Ramos (cell line): ENCODE results near the gene EXD1.
"Not testable (repeated sequence)": the region's sequence is repeated elsewhere in the genome, so short reads cannot be mapped to it uniquely, and the experiment has no call there.

Experiments used
- in situ Hi-C: fragments of 300-500 bp; cut with MboI; formaldehyde crosslinking; loops from one replicate; pipeline ENCODE4 v1.14.3; 2022; ENCODE audit warnings: low sequenced_read_pairs; ENCODE audit not compliant: unreplicated experiment

EXD1 gene, protein sequence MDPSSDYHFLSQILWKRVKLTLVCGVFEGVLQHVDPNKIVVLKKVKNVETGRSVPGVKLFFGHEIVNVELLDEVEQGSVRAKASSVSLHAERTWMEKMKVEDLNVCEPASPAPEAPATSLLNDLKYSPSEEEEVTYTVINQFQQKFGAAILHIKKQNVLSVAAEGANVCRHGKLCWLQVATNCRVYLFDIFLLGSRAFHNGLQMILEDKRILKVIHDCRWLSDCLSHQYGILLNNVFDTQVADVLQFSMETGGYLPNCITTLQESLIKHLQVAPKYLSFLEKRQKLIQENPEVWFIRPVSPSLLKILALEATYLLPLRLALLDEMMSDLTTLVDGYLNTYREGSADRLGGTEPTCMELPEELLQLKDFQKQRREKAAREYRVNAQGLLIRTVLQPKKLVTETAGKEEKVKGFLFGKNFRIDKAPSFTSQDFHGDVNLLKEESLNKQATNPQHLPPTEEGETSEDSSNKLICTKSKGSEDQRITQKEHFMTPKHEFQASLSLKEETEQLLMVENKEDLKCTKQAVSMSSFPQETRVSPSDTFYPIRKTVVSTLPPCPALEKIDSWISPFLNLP

DNA sequence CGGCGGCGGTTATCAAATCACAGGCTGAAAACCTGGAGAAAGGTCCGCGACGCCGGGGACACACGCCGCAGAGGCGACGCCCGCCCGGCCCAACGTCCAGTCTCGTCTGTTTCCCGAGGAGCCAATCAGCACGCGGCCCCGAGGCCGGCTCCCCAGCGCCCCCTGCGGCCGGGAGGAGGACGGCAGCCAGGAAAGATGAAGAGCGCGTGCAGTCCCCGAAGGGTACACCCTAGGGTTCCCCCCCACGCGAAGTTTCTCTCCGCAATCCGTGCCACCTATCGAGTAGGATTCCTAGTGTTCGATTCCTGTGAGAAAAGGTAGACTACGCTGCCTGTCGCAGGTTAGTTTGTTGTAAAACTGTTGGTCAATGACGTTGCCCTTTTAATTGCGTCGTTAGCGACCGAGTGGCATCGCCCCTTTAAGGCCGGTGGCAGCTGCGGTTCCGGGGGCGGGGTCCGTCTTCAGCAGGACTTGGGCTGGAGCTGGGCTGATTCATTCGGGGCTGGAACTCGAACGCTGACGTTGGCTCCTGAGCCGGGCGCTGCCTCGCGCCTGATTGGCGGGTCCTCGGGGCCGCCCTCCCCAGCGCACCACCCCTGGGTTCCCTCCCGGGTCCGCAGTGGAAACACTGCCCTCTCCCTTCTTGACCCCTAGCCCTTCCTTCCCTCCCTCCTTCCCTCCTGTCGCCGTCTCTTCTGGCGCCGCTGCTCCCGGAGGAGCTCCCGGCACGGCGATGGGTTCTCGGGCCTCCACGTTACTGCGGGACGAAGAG lies at the start of gene EXD1, which contains the start of gene CHP1:
TSS of gene EXD1 (minus strand) at position 108 of the 772 bp plus-strand sequence. CDS start 4,182 bp downstream, outside the sequence.
TSS of gene CHP1 (plus strand) at position 619 of the 772 bp plus-strand sequence. CDS start at position 734, 115 bp downstream.
- in situ Hi-C loops, result no loop called here

DNA sequence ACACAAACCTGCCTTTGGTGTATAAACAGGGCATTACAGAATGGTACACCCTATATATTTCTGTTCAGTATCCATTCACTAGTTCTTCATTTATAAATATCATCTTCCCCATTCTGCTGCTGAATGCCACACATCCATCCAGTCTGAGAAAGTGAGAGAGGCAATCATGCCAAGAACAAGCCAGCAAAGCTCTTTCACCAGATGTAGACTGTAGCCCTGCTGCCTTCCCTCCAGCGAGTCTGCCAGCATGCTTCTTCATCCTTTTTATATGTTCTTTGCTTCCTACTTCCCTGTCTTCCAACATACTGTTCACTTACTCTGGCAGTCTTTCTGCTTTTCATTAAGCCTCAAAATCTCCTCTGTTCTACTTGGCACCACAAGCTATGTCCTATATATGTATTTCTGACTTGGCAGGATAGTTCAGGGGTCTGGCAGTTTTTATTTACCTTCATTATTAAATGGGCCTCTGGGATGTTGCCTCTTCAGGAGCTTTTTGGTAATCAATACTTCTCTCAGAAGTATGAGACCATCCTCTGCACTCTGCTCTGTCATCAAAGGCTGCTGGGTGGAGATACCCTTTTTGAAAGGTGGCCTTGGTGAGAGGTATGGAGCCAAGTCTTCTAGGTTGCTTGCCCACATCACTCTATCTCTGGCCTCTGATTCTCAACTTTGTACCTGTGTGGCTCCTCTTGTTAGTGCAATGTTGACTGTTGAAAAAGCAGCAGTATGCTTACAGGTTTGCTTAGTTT lies 49.2 kb upstream of the EXD1 start:
- in situ Hi-C loops, result no loop called here

DNA sequence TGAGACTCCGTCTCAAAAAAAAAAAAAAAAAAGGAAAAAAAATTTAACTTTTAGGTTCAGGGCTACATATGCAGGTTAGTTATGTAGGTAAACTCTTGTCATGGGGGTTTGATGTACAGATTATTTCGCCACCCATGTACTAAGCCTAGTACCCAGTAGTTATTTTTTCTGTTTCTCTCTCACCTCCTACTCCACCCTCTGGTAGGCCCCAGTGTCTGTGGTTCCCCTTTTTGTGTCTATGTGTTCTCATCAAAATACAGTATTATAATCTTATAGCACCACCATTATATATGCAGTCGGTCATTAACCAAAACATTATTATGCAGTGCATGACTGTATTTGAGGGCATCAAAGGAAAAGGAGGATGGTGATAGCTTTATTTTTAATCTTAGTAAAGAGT lies 47.8 kb upstream of the EXD1 start:
- in situ Hi-C loops, result no loop called here

DNA sequence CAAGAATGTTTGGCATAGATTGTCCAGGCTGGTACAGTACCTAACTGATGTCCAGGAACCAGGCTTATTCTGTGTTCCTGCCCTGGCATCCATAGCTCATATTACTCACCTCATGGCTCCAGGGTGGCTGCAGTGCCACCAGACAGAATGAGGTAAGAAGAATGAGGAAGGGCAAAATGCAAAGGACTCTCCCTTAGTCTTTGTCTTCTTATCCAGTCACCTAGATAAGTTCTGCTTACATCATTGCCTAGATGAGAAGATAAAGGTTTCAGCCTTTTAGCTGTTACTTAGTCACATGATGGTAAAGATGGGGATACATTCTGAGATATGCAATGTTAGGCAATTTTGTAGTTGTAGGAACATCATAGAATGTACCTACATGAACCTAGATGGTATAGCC lies 46.3 kb upstream of the EXD1 start:
- in situ Hi-C loops, result no loop called here

DNA sequence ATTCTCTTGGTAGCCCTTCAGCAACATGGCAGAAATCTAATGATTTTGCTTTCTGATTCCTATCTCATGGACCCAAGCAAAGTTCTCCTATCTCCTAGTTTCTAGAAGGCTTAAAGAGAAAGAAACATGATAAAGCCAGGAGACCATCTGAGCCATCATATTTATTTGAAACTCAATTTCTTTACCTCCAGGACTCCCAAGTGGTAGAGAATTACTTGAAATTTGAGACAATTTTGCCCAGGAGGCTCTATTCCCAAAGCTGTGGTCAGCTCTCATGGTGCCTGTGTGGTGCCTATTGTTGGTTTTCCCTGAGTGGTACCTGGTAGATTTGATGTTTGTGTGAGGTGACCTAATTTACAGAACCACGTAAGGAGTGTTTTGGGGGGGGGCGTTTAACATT lies 39.3 kb upstream of the EXD1 start:
- in situ Hi-C loops, result no loop called here

DNA sequence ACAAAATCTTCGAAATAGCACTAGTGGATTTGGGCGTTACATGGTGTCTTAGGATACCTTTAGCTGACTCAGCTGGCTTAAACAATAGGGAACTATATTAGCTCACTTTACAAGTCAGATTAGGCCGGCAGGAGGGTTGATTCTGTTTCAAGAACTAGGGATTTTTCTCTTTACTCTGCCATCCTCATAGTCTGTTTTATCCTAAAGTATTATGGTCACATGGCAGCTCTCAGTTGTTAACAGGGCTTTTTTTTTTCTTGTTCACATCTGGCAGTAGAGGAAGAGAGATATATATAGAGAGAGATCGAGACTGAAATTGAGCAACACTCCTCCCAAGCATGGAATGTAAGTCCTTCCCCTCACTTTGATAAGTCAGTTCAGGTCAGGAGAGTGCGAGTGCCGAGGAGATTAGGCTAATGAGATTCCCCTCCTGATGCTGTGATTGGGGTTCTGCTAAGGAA lies 33.4 kb upstream of the EXD1 start:
- in situ Hi-C loops, result no loop called here

DNA sequence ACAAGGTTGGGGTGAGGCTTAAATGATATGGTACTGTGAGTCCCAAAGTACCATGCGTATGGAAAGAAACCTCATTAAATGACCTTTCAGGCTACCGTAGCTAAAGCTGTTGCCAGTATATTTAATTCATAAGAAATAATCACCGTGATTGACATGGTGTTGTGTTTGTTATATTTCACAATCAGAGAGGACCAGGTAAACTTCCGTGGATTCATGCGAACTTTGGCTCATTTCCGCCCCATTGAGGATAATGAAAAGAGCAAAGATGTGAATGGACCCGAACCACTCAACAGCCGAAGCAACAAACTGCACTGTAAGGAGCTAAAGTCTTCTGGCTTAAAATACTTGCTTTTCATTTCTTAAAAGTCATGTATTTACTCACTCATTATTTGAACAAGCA lies 32.0 kb upstream of the EXD1 start:
- in situ Hi-C loops, result no loop called here

DNA sequence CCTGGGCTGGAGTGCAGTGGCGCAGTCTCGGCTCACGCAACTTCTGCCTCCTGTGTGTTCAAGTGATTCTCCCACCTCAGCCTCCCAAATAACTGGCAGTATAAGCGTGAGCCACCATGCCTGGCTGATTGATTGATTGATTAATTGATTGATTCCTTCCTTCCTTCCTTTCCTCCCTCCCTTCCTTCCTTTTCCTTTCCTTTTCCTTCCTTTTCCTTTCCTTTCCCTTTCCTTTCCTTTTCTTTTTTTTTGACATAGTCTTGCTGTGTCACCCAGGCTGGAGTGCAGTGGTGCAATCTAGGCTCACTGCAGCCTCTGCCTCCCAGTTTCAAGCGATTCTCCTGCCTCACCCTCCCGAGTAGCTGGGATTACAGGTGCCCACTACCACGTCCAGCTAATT lies 30.4 kb upstream of the EXD1 start:
- in situ Hi-C loops, result not testable (repeated sequence)

DNA sequence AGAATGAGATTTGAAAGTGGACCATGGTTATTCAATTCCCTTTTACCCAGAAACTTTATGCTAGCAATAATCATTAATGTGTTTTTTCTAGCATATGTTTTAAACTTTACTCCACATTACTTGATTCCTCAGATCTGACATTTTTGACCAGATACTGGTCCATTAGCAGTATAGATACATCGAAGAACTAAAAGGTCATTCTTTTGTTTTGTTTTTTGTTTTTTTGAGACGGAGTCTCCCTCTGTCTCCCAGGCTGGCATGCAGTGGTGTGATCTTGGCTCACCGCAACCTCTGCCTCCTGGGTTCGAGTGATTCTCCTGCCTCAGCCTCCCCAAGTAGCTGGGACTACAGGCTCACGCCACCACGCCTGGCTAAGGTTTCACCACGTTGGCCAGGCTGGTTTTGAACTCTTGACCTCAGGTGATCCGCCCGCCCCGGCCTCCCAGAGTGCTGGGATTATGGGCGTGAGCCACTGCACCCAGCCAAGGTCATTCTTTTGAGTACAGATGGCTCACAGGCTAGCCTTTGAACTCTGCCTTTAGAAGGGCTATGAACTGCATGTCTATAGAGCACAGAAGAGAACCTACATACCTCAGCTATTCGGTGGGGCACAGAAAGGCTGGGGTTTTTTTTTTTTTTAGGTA lies 29.1 kb upstream of the EXD1 start:
- in situ Hi-C loops, result no loop called here

DNA sequence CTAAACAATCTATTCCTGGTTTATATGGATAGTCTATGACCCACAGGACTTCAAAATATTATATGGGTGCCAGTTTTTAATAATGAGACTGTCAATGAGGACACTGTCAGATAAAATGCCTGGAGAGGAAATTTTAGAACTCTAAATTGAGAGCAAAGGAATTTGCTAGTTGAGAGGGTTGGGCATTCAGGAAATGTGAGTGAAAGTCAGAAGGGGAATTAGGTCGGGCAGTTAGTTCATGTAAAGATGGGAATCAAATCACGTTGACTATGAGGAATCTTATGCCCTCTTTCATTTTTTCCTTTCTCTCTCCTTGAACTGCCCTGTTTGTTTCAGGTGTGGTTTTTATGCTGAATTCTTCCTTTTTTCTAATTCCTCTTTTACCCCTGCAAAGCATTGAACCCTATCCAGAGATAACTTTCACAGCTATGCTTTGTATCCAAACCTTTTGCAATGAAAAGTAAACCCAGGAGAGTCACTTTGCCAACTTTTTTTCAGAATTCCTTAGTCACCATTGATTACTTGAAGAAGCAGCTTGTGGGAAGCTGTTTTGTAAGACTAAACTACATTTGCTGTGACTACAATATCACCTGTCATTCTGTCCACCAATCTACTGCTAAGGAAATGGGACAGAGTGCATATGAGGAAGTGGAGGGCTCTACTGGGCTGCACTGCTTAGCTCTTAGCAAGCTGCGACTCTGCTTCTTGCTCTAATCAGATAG lies 28.4 kb upstream of the EXD1 start:
- in situ Hi-C loops, result no loop called here

DNA sequence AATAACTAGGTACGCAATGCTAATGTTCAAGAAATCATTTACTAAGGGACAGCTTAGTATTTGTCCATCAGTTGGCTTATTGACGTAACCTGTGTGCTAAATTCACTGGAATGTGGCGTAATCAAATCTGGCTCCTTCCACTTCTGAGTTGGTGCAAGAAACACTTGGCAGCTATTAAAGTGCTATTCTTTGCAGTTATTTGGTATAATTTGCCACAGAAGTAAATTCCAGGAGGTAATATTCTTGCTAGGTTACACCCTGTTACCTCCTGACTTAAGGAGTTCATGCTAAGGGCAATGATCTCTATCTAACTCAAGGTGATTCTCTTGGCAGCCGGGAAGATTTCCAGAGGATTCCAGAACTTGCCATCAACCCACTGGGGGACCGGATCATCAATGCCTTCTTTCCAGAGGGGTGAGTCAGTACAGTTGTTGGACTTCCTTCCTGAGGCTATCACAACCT lies 26.1 kb upstream of the EXD1 start:
- in situ Hi-C loops, result no loop called here

DNA sequence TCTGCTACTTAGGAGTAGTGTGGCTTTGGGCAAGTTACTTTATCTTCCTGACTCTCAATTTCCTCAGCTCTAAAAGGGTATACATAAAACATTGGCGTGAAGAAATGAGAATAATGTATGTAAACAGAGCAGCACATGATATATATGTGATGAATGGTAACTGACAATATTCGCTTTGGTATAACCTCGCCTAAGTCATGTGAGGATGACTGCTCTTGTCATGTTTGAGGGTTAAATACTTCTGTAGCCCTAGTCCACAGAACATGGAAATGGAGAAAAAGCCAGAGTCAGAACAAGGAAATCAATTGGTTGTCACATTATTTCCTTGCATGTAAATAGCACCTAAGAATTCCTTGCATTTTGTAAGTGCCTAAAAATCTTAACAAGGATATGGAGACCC lies 25.5 kb upstream of the EXD1 start:
- in situ Hi-C loops, result no loop called here

DNA sequence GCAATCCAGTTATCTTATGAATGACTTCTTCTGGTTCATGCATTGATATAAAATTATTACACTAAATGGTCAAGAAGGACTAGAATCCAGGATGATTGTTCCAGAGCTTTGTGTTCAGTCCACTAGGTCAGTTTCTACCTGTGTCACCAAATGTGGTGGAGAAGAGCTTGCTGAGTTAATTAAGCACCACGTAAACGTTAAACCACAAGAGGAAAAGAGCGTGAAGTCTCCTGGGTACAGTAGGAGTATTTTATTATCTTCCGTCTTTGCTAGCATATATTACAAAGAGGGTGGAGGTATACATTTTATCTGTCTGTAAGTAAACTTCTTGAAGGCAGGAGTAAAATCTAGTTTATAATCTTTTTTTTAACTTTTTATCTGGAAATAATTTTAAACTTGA lies 24.0 kb upstream of the EXD1 start:
- in situ Hi-C loops, result no loop called here

DNA sequence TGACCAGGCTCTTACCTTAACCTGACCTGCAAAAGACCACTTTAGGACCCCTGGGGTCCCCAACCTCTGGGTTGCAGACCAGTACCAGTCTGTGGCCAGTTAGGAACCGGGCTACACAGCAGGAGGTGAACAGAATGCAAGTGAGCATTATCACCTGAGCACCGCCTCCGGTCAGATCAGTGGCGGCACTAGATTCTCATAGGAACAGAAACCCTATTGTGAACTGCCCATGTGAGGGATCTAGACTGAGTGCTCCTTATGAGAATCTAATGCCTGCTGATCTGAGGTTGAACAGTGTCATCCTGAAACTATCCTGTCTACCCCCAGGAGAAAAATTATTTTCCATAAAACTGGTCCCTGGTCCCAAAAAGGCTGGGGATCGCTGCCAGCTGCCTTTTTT lies 20.9 kb upstream of the EXD1 start:
- in situ Hi-C loops, result no loop called here

DNA sequence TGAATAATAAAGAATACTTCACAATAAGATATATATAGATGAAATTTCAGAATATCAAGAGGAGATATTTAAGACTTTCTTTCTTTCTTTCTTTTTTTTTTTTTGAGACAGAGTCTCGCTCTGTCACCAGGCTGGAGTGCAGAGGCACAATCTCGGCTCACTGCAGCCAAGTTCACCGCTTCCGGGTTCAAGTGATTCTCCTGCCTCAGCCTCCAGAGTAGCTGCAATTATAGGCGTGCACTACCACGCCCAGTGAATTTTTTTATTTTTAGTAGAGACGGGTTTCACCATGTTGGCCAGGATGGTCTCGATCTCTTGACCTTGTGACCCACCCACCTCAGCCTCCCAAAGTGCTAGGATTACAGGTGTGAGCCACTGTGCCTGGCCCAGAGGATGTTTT lies 20.2 kb upstream of the EXD1 start:
- in situ Hi-C loops, result not testable (repeated sequence)

DNA sequence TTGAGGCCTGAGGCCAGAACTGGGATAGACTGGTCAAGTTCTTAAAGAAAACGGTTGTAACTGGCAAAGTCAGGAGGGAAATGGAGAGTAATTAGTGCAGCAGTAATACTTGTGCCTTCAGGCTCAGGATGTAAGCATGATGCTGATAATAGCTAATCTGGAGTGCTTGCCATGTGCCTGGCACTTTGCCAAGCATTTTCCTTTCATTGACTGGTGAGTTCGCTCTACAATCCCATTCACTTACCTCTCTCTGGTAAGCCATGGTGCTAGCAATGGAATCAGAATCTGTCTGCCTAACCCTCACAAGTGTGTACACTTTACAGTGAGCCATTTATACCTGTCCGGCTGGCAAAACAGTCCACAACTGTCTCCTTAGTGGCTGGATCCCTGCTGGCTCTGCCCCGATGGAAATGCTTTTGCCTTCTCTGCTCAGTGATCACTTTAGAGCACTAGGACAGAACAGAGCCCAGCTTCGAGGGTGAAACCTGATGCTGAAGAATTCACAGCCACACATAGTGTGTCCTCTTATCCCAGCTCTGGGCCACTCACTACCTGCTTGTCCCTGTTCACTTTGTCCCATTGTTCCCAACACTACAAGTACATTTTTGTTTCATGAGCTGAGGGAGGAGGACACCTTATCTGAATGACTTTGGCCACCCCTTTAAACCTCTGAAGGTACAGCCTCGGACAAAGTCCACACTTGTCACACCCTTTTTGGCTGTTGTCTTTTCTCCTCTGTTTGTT lies 10.8 kb upstream of the EXD1 start:
- in situ Hi-C loops, result no loop called here

DNA sequence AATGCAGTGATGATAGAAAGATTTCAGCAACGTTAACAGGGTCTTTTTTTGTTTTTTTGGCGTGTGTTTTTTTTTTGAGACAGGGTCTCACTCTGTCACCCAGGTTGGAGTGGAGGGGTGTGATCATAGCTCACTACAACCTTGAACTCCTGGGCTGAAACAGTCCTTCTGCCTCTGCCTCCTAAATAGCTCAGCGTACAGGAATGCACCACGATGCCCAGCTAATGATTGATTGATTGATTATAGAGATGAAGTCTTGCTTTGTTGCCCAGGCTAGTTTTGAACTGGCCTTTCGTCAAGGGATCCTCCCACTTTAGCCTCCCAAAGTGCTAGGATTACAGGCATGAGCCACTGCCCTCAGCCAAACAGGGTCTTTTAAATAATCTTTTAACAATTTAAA lies 7.5 kb upstream of the EXD1 start:
- in situ Hi-C loops, result no loop called here

DNA sequence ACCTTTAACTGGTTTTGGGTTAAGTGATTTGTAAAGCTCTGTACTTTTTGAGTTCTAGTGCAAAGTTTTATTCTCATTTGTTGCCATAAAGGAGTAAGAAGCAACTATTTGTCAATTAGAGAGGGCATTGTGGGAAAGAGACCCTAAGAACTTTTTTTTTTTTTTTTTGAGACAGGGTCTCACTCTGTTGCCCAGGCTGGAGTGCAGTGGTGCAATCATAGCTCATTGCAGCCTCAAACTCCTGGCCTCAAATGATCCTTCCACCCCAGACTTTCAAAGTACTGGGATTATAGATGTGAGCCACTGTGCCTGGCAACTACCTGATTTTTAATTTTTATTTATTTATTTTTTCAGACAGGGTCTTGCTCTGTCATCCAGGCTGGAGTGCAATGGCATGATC lies 5.4 kb upstream of the EXD1 start:
- in situ Hi-C loops, result no loop called here
